IPS DF 19.7 (cell line): ENCODE data around the gene KCNMA1.

Source experiments
- DNase-seq: peaks from one replicate; pipeline ENCODE4 v3.0.0-alpha.2; 2013; ENCODE audit warnings: low read depth, low spot score

The KCNMA1 gene

DNA sequence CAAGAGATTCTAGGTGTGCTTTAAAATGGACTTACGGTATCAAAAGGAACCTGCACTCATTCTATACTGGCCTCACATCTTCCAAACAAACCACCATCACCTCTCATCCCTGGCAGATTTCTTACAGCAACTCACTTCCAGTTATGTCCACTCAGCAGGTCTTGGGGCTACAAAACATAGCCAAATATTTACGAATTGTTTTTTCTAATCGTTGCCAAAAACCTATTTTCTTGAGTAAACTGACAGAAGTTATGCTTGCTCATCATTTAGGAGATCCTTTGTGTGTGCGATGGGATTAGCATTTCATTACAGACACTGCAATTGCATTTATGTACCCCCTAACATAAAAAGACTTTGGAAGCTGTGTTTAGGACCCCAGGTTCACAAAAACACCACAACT is 2.7 kb downstream of the KCNMA1 start:
- no peak for DNase-seq

DNA sequence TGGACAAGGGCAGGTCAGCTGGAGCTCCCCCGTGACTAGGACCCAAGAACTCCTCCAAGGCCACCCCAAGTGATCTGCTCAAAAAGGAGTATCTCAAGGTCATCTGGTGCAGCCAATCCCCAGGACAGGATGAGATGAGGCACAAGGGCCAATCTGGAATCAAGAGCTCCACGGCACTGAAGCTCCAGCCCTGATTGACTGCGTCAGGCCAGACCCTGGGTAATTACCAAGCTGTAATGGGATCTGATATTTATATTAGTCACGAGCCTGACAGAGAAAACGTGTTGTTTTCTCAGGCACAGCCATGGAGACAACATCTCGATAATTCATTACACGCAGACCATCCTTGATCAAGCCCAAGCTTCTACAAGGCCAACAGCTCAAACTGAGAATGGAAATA is 4.2 kb downstream of the KCNMA1 start:
- no peak for DNase-seq

DNA sequence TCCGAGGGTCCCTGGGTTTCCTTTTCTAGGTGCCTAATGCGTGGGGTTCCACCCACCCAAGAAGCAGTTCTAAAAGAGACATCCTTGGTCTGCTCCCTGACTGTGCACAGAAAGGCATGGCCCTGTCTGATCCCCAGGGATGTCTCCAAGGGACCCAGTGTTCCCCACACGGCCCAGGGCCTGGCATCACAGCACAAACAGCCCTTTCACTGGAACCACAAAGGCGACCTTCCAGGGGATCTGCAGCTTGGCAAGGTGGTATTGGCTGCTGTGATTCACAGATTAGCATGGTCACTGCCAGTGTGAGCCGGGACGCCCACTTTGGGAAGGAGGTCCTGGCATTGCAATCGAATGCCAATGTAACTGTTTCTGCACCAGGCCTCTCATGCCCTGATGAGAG is 6.4 kb downstream of the KCNMA1 start:
- no peak for DNase-seq

DNA sequence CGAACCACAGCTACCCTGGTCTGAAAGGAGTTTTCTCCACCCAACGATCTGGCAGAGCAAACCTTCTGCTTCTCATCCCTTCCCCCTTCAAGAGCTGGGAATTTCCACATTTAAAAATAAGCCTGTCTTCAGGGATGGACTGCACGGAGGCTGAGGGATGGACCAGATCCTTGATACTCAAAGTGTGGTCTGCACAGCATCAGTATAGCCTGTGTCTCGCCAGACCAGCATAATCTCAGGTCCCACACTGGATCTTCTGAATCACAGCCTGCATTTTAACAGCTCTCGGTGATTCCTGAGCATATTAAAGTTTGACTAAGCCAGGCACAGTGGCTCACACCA is 7.1 kb downstream of the KCNMA1 start:
- DNase-seq = no peak

DNA sequence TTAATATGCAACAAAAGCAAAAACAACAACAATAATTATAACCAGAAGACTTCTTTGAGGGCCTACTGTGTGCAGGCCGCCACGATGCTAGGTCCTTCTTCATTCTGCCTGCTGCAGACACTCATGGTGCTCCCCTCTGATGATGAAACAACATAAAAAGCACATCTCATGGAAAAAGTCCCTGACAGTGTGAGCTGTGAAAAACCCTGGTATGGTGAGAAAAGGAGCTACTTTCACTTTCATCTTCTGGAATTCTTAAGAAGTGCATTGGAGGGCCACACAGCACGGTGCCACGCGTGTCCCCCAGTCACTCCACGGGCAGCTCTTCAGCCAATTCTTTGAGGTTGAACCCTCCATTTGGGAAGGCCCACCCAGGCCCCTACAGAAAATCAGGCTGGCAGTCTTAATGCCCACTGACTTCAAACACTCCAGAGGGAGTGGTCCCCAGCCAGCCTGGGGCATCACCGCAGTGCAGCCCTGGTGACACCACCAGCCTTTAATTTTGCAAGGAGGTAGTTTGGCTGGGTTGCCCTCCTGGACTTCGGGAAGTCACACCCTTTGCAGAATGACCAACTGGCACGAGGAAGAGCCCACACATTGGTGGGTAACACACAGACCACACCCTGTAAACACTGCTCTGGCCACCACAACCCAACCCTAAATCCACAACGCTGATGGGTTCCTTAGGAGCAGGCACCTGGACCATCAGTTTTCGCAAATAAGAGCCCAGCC is 7.7 kb downstream of the KCNMA1 start:
- DNase-seq = no peak

DNA sequence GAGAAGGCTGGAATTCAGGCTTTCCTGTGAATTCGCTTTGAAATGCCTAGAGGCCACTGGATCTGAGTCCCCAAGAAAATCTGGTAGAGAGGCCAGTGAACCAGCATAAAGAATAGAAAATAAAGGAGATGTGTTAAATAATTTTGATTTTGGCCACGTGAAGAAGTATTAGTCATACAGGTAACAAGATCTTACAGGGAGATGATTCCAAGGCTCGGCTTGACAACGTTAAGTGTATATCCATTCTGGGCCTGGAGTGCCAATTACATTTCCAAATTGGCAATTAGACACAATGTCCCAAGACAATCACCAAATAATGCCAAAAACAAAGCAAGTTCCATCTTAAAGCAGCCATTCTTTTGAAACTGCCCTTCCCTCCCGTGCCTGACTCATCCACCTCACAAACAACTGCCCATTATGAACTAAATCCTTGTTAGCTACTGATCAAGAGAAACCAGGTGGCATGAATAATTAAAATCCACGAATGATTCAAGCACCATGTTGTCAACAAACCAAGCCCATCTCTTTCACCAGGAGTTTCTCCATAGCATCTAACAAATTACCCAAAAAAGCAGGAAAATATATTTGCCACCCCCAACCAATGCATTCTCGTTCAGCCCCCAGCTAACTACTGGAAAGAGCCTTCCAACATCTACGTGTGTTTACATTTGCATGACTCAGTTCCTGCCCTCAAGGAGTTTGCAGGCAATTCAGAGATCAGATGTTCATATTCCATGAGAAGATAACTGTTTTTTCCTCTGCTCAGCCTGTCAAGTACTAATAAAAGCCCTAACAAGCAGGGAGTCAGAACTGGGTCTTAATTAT is 8.5 kb downstream of the KCNMA1 start:
- no peak for DNase-seq

DNA sequence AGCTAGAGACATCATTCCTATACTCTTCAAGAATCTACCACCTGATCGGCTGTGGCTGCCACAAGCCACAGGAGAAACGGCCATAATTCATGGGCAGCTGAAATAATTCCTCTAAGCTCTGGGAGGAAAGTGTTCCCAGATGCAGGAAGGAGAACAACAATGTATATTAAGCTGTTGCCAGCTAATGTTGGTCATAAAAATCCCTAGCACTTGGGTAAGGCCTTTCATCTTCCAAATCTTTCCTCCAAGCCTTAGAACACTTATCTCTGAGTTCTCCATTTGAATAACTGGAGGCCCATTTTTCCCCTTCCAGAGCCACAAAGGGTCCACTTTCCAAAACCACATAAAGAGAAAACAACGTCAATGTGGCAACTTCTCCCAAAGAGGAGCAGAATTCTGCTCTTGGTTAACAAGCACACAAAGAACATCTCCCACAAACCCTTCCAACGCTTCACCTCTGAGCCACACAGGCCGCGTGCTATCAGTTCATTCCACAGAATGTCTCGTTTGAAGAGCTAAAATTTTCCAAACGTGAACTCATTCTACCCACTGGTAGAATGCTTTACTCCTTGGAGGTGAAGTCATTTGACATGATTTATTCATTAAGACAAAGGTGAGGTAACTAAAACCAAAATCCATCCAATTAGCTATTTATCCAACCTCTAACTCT is 11.2 kb downstream of the KCNMA1 start:
- DNase-seq = no peak

DNA sequence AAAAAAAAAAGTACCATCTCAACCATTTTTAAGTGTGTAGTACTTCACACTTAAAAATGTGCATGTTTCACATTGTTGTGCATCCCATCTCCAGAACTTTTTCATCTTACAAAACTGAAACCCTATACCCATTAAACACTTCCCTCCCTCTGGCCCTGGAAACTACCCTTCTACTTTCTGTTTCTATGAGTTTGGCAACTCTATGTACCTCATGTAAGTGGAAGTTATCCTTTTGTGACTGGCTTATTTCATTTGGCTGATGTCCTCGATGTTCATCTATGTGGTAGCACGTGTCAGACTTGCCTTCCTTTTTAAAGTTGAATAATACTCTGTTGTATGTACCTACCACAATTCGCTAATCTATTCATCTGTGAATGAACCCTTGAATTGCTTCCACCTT is 12.2 kb downstream of the KCNMA1 start:
- DNase-seq = no peak

DNA sequence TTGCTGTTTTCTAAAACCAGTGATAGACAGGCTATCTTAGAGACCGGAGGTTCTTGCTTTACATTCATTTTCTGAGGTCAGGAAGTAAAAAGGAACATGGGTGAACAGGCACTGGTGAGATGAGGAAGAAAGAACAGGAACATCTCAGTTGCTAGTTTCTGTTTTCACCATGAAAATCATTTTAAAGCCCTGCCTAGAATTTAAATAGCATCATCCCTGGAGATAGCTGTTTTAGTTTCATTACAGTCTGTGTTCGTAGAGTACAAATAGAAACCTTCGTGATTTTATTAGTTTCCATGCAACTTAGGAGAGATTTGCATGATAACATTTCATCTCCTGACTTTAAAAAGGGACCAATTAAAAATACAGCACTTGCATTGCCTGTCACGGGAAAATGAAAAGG is 14.7 kb downstream of the KCNMA1 start:
- no peak for DNase-seq

DNA sequence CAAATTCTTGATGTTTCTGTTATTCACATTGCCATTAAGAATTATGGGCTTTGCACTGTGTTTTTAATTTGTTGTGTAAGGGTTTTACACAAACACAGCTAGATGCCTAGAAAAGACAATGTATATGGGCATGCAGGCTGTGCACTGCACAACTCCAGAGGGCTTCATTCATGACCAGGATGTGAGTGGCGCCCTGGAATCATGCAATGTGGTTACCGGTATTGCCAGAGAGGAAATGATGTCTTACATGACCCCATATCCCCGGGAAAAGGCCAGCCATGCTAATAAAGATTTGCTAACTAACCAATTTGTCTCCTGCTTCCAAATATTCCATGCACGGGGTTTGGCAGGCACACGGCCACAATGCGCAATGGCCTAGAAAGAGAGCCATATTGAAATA is 16.9 kb downstream of the KCNMA1 start:
- DNase-seq = no peak

DNA sequence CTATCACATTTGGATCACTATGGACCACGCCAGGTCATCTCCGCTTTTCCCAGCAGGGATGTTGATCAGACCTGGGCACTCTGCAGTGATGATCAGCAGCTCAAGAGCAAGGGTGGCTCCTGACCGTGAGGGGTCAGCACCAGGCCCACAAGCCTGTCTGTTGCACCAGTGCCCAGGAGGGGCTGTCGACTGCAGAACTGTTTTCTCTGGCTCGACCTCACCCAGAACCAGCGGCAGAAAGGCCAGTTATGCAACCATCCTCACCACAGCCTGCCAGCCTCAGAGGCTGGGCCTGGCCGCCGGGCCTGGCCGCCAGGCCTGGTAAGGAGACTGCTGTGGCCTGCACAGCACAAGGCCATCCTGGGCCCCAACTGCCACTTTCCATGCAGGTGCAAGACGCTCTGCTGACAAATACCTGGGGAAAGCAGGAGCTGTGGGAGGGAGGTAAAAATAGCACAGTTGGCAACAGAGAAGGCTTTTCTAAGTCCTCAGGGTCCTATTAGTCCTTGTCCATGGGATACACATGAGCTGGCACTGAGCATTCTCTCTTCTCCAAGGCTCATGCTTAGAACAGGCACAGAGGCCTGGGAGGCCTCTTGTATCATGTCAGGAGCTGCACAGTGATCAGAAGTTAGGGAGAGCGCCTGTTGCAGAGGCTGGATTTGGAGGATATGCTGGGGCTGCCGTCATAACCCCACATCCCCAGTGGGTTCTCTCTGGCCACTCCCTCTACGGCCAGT is 17.5 kb downstream of the KCNMA1 start:
- DNase-seq = no peak

DNA sequence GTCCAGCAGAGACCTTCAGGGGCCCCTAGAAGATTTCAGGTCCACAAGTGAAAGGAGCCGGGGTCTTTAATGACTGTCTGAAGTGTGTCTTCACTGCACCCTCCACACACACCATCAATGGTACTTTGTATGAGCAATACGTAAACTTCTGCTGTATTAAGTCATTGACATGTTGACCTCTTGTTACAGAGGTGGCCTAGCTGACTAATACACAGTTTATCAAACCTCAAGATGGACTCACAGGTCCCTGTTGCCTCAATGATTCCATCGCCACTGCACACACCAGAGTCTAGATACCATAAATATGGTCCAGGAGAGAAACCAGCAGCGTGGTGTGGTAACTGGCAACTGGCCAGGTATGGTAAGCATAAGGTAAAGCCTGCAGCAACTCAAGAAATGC is 19.5 kb downstream of the KCNMA1 start:
- DNase-seq = no peak

DNA sequence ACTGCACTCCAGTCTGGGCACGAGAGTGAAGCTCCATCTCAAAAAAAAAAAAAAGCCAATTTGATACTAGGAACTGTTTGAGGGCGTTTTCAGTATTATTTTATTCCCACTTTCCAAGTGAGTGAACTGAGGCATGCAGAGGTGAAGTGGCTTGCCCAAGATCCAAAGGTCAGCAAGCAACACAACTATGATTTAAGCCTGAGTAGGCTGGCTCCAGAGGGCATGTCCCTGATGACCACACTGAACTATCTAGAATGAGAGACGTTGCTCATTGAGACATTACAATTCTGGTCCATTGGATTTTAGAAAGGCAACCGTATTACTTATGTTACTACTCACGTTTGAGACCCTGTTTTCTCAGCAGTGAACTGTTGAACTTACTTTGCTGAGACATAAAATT is 20.8 kb downstream of the KCNMA1 start:
- no peak for DNase-seq

DNA sequence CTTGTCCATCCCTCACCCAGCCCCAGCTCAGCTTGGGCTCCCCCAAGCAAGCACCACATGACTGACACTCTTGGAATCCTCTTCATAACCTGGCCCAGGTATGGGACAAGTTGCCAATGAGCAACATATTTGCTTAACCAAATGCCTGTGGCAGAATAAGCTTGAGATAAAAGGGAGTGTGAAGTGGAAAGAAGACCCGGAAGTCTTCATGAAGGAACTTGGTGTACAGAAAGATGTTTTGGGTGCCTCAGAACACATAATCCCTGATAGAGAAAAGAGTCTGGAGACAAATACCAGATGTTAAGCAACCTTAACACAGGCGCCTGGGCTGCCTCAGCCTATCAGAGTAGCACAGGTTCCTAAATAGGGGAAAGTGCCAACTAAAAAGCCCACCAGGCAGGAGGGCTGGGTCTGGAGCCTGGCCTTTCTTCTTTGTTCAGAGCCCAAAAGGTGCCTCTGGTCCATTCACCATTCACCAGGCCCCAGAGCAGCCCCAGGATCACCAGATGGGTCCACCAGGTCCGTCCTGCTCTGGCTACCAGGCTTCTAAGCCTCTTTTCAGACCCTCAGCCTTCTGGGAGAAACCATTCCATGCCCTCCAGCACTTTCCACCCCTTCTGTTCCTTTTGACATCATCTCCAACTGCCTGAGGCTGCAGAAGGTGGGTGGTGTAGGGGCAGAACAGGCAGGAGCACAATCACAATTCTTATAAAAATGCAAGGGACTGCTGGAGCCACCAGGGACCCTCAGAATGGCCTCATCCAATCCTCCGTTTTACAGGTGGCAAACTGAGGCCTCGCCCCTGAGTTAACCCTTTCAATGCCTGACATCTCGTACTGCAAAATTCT is 22.6 kb downstream of the KCNMA1 start:
- no peak for DNase-seq

DNA sequence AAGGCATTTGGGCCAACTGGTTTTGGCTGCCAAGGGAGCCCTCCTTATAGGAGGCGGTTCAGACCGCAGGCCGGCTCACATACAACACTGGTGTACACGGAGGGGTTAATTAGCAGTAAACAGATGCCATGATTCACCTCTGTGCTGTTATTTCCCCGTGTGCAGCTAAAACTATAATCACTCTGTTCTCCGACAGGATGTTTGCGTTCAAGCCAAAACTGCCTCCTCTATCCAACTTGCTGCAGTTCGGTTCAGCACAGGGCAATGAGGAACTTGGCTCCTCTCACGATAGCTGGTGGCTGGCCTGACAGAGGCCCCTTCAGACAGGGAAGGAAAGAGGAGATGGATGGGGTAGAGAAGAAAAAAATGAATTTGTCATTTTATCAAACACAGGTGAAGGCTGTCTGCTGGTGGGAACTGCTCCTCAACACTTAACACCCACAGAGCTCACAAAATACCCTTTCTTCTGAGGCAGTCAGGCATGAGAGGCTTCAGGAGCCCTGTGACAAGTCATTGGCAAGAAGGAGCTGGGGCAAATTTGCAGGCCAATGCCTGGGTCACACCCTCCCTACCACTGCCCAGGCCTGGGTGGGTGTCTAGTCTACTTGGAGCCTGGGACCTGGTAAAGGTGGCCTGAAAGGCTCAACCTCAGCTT is 24.0 kb downstream of the KCNMA1 start:
- DNase-seq = no peak

DNA sequence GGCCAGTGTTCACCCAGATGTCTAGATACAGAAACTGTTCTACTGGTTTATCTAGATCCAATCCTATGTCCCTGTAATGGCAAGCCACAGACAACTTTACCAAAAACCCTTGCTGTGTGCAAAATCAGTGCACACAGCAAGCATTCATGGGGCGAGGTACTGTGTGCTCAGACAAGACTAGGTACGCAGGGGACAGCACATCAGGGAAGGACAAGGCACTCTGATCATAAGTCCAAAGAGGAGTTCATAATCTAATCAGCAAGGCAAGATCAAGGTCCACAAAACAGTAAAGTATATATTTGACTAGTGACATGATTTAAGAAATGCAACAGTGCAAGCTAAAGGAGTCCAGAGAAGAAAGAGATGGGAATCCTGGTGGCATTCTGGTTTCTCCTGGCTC is 25.9 kb downstream of the KCNMA1 start:
- no peak for DNase-seq

DNA sequence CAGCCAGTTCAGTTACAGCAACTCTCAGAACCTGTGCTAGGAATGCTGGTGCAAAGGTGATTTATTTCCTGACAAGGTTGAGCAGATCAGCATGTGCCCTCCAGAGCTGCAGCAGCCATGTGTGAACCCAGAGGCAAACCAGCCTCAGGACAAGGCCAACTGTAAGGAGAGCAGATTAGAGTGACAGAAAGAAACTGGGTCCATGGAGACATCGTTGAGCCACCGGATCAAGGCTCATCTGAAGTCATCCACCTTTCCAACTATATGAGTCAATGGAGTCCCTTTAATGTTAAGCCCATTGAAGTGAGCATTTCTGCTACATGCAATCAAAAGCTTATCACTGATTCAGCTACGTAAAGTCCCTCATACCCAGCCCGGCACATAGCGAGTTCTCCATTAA is 26.4 kb downstream of the KCNMA1 start:
- DNase-seq = no peak

DNA sequence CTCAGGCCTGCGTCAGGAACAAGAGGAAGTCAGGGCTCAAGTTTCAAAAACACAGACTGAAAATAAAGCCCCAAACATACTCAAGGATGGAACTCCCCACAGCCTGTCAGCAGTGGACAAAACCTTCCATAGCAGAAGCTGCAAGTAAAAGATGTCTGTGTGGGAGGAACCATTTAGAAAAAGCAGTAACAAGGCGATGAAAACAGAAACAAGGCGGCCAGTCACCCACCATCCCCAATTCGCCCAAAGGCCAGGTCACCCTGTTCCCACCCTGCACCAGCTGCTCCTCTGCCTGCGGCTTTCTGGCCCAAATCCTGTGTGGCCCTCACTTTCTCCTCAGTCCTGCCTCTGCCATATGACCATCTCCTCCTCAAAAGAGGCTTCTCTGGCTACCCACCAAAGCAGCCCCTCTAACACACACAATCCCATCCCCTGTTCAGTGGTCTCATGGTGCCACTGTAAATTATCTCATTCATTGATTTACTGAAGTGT is 27.8 kb downstream of the KCNMA1 start:
- DNase-seq = no peak

DNA sequence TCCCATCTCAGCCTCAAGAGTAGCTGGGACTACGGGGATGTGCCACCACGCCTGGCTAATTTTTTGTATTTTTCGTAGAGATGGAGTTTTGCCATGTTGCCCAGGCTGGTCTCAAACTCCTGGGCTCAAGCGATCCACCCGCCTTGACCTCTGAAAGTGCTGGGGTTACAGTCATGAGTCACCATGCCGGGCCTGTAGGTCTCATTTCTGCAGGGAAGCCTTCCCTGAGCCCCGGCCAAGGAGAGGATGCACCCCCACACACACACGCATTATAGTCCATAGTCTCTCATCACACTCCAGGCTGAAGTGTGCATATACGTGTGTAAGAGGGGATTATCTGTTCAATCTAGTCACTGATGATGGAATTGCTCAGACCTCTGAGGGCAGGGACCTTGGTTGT is 29.3 kb downstream of the KCNMA1 start:
- DNase-seq = no peak

DNA sequence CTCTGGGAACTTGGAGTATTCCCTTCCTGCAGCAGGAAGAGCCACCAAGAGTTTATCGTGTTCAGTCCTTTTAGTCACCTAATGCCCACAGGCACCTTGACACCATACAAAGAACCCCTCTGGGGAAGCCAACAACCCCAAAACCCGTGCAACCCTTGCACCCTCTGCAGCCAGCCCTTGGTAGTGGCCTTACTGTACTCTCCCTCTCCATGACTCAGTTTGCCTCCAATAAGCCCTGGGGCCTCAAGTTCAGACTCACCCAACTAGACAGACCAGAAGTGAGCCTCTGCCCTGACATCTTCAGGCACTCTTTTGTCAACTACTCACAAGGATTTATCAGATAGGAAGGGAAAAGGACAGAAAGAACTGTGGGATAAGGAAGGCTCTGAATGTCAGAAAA is 30.9 kb downstream of the KCNMA1 start:
- no peak for DNase-seq

DNA sequence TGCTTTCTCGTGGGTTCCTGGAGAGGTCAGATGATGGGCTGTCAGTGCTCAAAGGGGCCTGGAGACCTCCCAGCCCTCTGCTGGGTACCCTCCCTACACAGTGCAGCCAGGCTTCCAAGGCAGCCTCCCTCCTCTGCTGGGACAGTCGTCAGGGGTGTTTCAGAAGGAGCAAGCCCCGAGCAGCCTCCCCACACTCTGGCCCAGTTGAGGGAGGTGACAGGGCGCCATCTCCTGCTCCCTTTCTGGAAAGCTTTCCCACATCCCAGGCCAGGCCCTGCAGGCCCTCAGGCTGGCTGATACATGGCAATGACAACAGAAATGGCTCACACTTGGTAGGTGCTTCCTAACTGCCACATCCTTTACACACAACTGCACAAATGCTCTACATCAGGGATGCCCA is 32.1 kb downstream of the KCNMA1 start:
- DNase-seq = no peak
